ENCODE measurements around the gene KHDRBS2. TPM values are rescaled to one million over a fixed set of nuclear protein-coding genes. Genes with fewer than 3 reads are reported as not detected.

Gene KHDRBS2
- total and polyA plus RNA-seq, 8 donors = 0.05 to 0.12 (median 0.09) TPM; not detected in 3

DNA sequence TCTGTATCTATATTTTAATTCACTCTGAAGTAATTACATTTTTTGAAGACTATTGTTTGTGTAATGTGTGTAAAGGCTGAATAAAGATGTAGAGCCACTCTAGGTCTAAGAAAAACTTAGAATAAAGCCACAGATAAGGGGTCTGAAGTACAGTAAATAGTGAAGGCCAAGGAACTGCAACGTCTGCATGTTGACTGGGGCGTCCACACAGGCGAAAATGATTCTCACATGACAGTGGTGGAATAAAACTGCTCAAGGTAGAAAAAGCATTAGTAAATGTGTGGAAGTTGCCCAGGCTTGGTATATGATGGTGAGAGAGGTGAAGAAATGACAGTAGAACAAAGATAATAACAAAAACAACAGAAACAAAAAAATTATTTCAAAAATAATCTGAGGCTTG lies 196.2 kb downstream of the KHDRBS2 start:
- Histone ChIP-seq H3K27ac (no peak overlapping the region), H3K4me3 (no peak overlapping the region), H3K9me3 (no peaks in the 10 kb centered on the region), H3K4me1 (no peaks in the 10 kb centered on the region), H3K36me3 (no peaks in the 10 kb centered on the region), H3K27me3 (no peaks in the 10 kb centered on the region)
- intact Hi-C loops (cut with DNase I) = no loop called here
- FAIRE-seq (no peak), ATAC-seq (no peak), DNase-seq (no peak)
- WGBS, 2 donors = 44 to 67% methylated on average over 3 of the region's 3 CpGs
- TF ChIP-seq, protein P1, sequence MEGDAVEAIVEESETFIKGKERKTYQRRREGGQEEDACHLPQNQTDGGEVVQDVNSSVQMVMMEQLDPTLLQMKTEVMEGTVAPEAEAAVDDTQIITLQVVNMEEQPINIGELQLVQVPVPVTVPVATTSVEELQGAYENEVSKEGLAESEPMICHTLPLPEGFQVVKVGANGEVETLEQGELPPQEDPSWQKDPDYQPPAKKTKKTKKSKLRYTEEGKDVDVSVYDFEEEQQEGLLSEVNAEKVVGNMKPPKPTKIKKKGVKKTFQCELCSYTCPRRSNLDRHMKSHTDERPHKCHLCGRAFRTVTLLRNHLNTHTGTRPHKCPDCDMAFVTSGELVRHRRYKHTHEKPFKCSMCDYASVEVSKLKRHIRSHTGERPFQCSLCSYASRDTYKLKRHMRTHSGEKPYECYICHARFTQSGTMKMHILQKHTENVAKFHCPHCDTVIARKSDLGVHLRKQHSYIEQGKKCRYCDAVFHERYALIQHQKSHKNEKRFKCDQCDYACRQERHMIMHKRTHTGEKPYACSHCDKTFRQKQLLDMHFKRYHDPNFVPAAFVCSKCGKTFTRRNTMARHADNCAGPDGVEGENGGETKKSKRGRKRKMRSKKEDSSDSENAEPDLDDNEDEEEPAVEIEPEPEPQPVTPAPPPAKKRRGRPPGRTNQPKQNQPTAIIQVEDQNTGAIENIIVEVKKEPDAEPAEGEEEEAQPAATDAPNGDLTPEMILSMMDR (IDR thresholded peaks at IDR 0.05) = no peak

DNA sequence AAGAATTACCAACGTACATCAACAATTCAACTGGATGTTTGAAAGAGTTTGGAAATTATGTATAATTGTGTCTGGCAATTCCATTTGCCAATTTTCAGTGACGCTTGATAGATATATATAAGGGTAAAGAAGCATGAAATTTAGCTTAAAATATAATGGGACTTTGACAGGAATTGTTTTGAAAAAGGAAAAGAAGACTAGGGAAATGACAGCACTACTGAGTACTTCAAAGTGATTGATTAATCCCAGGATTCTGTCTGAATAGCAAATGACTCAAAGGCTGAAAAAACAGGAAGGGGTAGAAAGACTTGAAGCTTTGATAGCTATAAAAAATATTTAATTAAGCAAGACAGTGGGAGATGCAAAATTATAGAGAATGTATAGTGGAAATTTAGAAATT lies 200.0 kb downstream of the KHDRBS2 start:
- Histone ChIP-seq H3K27ac (no peak overlapping the region), H3K4me3 (no peak overlapping the region), H3K27me3 (no peaks in the 10 kb centered on the region), H3K4me1 (no peaks in the 10 kb centered on the region), H3K36me3 (no peaks in the 10 kb centered on the region), H3K9me3 (no peaks in the 10 kb centered on the region)
- DNase-seq = no peak
- TF ChIP-seq, protein P1 (IDR thresholded peaks at IDR 0.05) = no peak
- no peak for ATAC-seq
- intact Hi-C loops (cut with DNase I) = no loop called here
- 18 to 24% methylated on average over 2 of the region's 2 CpGs for WGBS, 2 donors
- no peak for FAIRE-seq

- Histone ChIP-seq H3K27ac (no peak overlapping the region), H3K4me1 (no peaks in the 10 kb centered on the region), H3K4me3 (no peak overlapping the region), H3K36me3 (no peaks in the 10 kb centered on the region), H3K9me3 (no peaks in the 10 kb centered on the region), H3K27me3 (no peaks in the 10 kb centered on the region)
- WGBS, 2 donors = 66 to 72% methylated on average over 2 of the region's 2 CpGs
- DNase-seq (no peak), FAIRE-seq (no peak), ATAC-seq (no peak)
- TF ChIP-seq, protein P1 (IDR thresholded peaks at IDR 0.05) = no peak
- intact Hi-C loops (cut with DNase I) = no loop called here
Measured at GRCh38 chr6:62075869-62076268, 210.2 kb downstream of the KHDRBS2 start.

GRCh38 chr6:62059901-62060300 lies 226.1 kb downstream of the KHDRBS2 start:
- Histone ChIP-seq H3K36me3 (no peaks in the 10 kb centered on the region), H3K9me3 (no peaks in the 10 kb centered on the region), H3K4me1 (no peaks in the 10 kb centered on the region), H3K27me3 (no peaks in the 10 kb centered on the region), H3K27ac (no peak overlapping the region), H3K4me3 (no peak overlapping the region)
- intact Hi-C loops (cut with DNase I) = no loop called here
- 58 to 67% methylated on average over 3 of the region's 3 CpGs for WGBS, 2 donors
- no peak for ATAC-seq
- no peak for DNase-seq
- TF ChIP-seq, protein P1 (IDR thresholded peaks at IDR 0.05) = no peak
- FAIRE-seq = no peak

DNA sequence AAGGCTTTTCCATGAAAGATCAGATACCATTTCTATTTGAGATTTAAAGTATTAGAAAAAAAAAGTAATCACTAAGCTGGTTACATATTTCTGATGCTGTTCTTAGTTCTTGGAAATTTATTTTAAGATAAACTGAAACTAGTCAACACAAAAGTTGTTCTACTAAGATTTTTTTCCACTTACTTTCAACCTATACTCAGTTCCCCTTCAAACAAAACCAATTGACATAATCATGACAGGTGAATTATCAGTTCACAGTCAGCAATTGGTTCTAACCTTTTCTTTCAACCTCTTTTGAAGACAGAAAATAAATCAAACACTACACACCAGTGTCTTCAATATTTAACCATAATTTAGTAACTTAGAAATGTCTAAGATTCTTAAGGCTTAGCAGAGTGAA lies 228.7 kb downstream of the KHDRBS2 start:
- Histone ChIP-seq H3K9me3 (no peaks in the 10 kb centered on the region), H3K4me1 (no peaks in the 10 kb centered on the region), H3K27ac (no peak overlapping the region), H3K27me3 (no peaks in the 10 kb centered on the region), H3K4me3 (no peak overlapping the region), H3K36me3 (no peaks in the 10 kb centered on the region)
- FAIRE-seq (no peak), DNase-seq (no peak), ATAC-seq (no peak)
- TF ChIP-seq, protein P1 (IDR thresholded peaks at IDR 0.05) = no peak
- intact Hi-C loops (cut with DNase I) = no loop called here
